Uterus (tissue), 4 donors: ENCODE data around the gene UBTF. TPM values are rescaled to one million over a fixed set of nuclear protein-coding genes. Genes with fewer than 3 reads are reported as not detected.

Experiments used
- DNase-seq, 2 donors: peaks; one replicate each; pipeline ENCODE4 v3.0.0-alpha.2; 2019 to 2020
- H3K27ac ChIP-seq, 2 donors: fragments of 200-600 bp; sonication (generic); 1 replicate in 1 of 2; 2 replicates in 1 of 2; pipeline ENCODE4 v1.5.1; 2016 to 2018
- H3K27me3 ChIP-seq, 2 donors: fragments of 200-600 bp; sonication (generic); one replicate each; pipeline ENCODE4 v1.5.1; 2018 to 2019; ENCODE audit warnings: control low read depth in 1 of 2
- H3K36me3 ChIP-seq, 2 donors: fragments of 200-600 bp; sonication (generic); one replicate each; pipeline ENCODE4 v1.5.1; 2019; ENCODE audit warnings: control low read depth in 1 of 2
- H3K4me1 ChIP-seq, 2 donors: fragments of 200-600 bp; sonication (generic); one replicate each; pipeline ENCODE4 v1.5.1; 2018 to 2019; ENCODE audit warnings: control low read depth in 1 of 2
- H3K4me3 ChIP-seq, 2 donors: fragments of 200-600 bp; sonication (generic); 1 replicate in 1 of 2; 2 replicates in 1 of 2; pipeline ENCODE4 v1.5.1; 2018 to 2019; ENCODE audit warnings: mild to moderate bottlenecking in 1 of 2
- H3K9me3 ChIP-seq, 2 donors: fragments of 200-600 bp; sonication (generic); one replicate each; pipeline ENCODE4 v1.5.1; 2019; ENCODE audit warnings: control low read depth in 1 of 2
- POLR2A ChIP-seq, 2 donors: fragments of 450-650 bp; IDR thresholded peaks; one replicate each; pipeline ENCODE4 v1.6.1; 2016; ENCODE audit warnings: antibody characterized with exemption in 2 of 2, mild to moderate bottlenecking in 1 of 2, moderate library complexity in 1 of 2
- intact Hi-C: fragments of 100-400 bp; cut with DNase I; formaldehyde crosslinking; loops from one replicate; pipeline ENCODE4 v1.15.1; 2023; ENCODE audit warnings: low total_unique reads
- total RNA-seq, 4 donors: library from RNA; depleted of rRNA in 3 of 4; stranded (reverse); fragments of >200 nt in 3 of 4; gene quantifications; one replicate each; pipeline versions ENCODE4 v1.1.0 to v1.2.4, GENCODE V29; 2014 to 2023
- TF ChIP-seq, protein P1 (sequence below), 4 experiments: fragments of 200-600 bp in 2 of 4; fragments of 450-650 bp in 2 of 4; sonication (generic) in 2 of 4; IDR thresholded peaks; one replicate each; pipeline ENCODE4 v1.5.1; 2016 to 2019; ENCODE audit warnings: antibody characterized with exemption in 4 of 4, mild to moderate bottlenecking in 2 of 4, moderate library complexity in 1 of 4
- donor health status: DM: yes; HTN: yes; CAD: no.

Gene UBTF
- total RNA-seq, 4 donors from 2014 or later, result 17.4 to 124 (median 72.9) TPM

- no peak for TF ChIP-seq POLR2A (IDR thresholded peaks at IDR 0.05)
- TF ChIP-seq, protein P1, sequence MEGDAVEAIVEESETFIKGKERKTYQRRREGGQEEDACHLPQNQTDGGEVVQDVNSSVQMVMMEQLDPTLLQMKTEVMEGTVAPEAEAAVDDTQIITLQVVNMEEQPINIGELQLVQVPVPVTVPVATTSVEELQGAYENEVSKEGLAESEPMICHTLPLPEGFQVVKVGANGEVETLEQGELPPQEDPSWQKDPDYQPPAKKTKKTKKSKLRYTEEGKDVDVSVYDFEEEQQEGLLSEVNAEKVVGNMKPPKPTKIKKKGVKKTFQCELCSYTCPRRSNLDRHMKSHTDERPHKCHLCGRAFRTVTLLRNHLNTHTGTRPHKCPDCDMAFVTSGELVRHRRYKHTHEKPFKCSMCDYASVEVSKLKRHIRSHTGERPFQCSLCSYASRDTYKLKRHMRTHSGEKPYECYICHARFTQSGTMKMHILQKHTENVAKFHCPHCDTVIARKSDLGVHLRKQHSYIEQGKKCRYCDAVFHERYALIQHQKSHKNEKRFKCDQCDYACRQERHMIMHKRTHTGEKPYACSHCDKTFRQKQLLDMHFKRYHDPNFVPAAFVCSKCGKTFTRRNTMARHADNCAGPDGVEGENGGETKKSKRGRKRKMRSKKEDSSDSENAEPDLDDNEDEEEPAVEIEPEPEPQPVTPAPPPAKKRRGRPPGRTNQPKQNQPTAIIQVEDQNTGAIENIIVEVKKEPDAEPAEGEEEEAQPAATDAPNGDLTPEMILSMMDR (IDR thresholded peaks at IDR 0.05), result no peak
- Histone ChIP-seq H3K4me3 (no peak overlapping the region), H3K9me3 (no peaks in the 10 kb centered on the region), H3K27me3 (no peaks in the 10 kb centered on the region), H3K27ac (no peak overlapping the region), H3K4me1 (no peaks in the 10 kb centered on the region), H3K36me3 (no peaks in the 10 kb centered on the region)
- intact Hi-C loops, result no loop called here
- DNase-seq, result no peak
These were observed 9.6 kb upstream of the UBTF start for GRCh38 chr17:44229090-44229489.

DNA sequence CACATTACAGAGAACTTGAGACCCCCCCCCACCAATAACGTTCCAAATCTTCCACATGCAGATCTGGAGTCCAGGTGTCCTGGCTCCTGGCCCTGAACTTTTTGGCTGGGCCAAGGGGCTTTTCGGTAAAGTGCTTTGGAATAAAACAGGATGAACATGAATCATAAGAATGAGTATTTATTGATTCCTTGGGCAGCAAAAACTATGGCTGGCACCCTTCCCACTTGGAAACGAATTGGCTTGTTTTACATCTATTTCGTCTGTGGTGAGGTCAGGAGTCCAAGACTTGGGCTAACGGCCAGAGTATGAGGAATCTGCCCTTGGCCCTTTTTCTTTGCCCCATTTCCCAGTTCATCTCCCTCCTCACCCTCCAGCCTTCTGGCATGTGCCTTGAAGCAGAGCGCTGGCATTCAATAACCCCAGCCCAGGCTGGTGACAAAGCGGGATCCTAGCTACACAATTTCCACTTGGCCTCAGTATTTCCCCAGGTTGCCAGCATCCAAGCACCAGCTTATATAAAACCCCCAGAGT lies 4.1 kb upstream of the UBTF start:
- Histone ChIP-seq H3K27me3 (no peaks in the 10 kb centered on the region), H3K9me3 (no peaks in the 10 kb centered on the region), H3K4me1 (no peaks in the 10 kb centered on the region), H3K4me3 (no peak overlapping the region), H3K27ac (peak overlapping the region; percentile 98 to 100), H3K36me3 (no peaks in the 10 kb centered on the region)
- DNase-seq, result peak in 1 of 2 donors; percentile 62
- intact Hi-C loops, result no loop called here
- TF ChIP-seq POLR2A (IDR thresholded peaks at IDR 0.05), result no peak
- TF ChIP-seq, protein P1 (IDR thresholded peaks at IDR 0.05), result no peak

- TF ChIP-seq, protein P1 (IDR thresholded peaks at IDR 0.05), result peak; percentile 7 to 48 (median 28)
- peak; percentile 65 to 74 for TF ChIP-seq POLR2A (IDR thresholded peaks at IDR 0.05)
- peak; percentile 81 to 85 for DNase-seq
- Histone ChIP-seq H3K4me3 (peak overlapping the region; percentile 59 to 95), H3K27ac (peak overlapping the region; percentile 98 to 100), H3K4me1 (peaks cover 8 to 9% of the 10 kb centered on the region in 2 donors), H3K27me3 (no peaks in the 10 kb centered on the region), H3K9me3 (no peaks in the 10 kb centered on the region), H3K36me3 (no peaks in the 10 kb centered on the region)
- intact Hi-C loops, result no loop called here
These were observed 2.8 kb upstream of the UBTF start for GRCh38 chr17:44222112-44222869.

DNA sequence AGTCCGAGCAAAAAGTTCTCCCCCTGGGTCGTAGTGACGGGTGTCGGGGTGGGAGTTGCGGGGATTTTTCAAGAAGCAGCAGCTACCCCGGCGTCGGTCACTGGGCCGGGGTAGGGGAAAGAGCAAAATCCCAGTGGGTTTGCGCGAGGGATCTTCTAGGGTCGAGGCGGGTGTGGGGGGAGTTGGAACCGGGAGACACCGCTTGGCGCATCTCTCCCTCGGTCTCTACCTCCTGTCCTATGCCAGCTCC lies 2.3 kb upstream of the UBTF start:
- no peaks in the 10 kb centered on the region for H3K36me3 ChIP-seq
- peak overlapping the region; percentile 59 to 95 for H3K4me3 ChIP-seq
- intact Hi-C loops, result no loop called here
- H3K9me3 ChIP-seq, result no peaks in the 10 kb centered on the region
- no peak for DNase-seq
- H3K27ac ChIP-seq, result peak overlapping the region; percentile 98 to 100
- TF ChIP-seq, protein P1 (IDR thresholded peaks at IDR 0.05), result no peak
- peaks cover 12% of the 10 kb centered on the region in 2 donors for H3K4me1 ChIP-seq
- H3K27me3 ChIP-seq, result no peaks in the 10 kb centered on the region

- no peaks in the 10 kb centered on the region for H3K36me3 ChIP-seq
- intact Hi-C loops, result no loop called here
- H3K4me1 ChIP-seq, result peaks cover 12 to 16% of the 10 kb centered on the region in 2 donors
- TF ChIP-seq, protein P1 (IDR thresholded peaks at IDR 0.05), result peak in 1 of 4 experiments; percentile 20
- peak in 1 of 2 donors; percentile 32 for TF ChIP-seq POLR2A (IDR thresholded peaks at IDR 0.05)
- no peaks in the 10 kb centered on the region for H3K9me3 ChIP-seq
- peak overlapping the region; percentile 98 to 100 for H3K27ac ChIP-seq
- H3K27me3 ChIP-seq, result no peaks in the 10 kb centered on the region
- peak overlapping the region; percentile 59 to 95 for H3K4me3 ChIP-seq
- peak; percentile 71 to 72 for DNase-seq
These were observed 1.8 kb upstream of the UBTF start for GRCh38 chr17:44221084-44221861.
